ENCODE data around the gene CLDN7. TPM values are rescaled to one million over a fixed set of nuclear protein-coding genes. Genes with fewer than 3 reads are reported as not detected.

Gene CLDN7
- total RNA-seq, 1 experiment from 2014 or later, result 177 TPM

- DNase-seq, result peak; percentile 87
- H3K27ac ChIP-seq (ENCODE audit: insufficient read length, low read depth, low read length), result peak overlapping the region; percentile 72
- H3K4ac ChIP-seq (ENCODE audit: low read depth, low read length), result peak overlapping the region; percentile 51; the same call in 1 of the 2 replicates
- H3K79me1 ChIP-seq (ENCODE audit: insufficient read depth, low read depth, low read length, poor library complexity, severe bottlenecking), result no peaks in the 10 kb centered on the region
- no peak overlapping the region for H2BK5ac ChIP-seq (ENCODE audit: insufficient read length, low read length)
- Mint-ChIP-seq H3K4me3 (peak overlapping the region; percentile 93 to 94), H3K27ac (peak overlapping the region; percentile 95 to 97 (median 96)), H3K27me3 (ENCODE audit: low read depth) (no peaks in the 10 kb centered on the region; the same call in none of the 2 replicates), H3K4me1 (peaks cover 27 to 35% of the 10 kb centered on the region in 2 experiments), H3K36me3 (ENCODE audit: insufficient read depth in 1 of 3, low read depth in 3 of 3) (peaks cover 47 to 57% (median 48%) of the 10 kb centered on the region in 3 experiments), H3K9me3 (peaks cover 0 to 6% of the 10 kb centered on the region in 2 experiments; a peak in 1 of 5 replicates)
- H2AFZ ChIP-seq (ENCODE audit: low read length), result no peak overlapping the region
- peak overlapping the region; percentile 78 for H3K14ac ChIP-seq (ENCODE audit: insufficient read depth, low read length)
- H2BK12ac ChIP-seq (ENCODE audit: insufficient read length, low read depth, low read length), result no peak overlapping the region
- no peak overlapping the region for H4K8ac ChIP-seq (replicated peaks; ENCODE audit: insufficient read length, low read depth, low read length)
- H3K9me3 ChIP-seq (ENCODE audit: control insufficient read depth, low read depth, low read length), result no peaks in the 10 kb centered on the region
- H3T11ph ChIP-seq (ENCODE audit: low read length), result no peak overlapping the region
- TF ChIP-seq CTCF (conservative IDR thresholded peaks at IDR 0.05), result no peak
- H3K9ac ChIP-seq (ENCODE audit: extremely low read depth, insufficient read length, low read length), result peak overlapping the region; percentile 84
- H4K91ac ChIP-seq (ENCODE audit: insufficient read length, low read depth, low read length), result peak overlapping the region; percentile 65
- no peak overlapping the region for H2BK120ac ChIP-seq (ENCODE audit: low read depth, low read length, poor library complexity, severe bottlenecking)
- peaks cover 21% of the 10 kb centered on the region for H3K79me2 ChIP-seq (ENCODE audit: insufficient read depth, low read length)
- H3K23ac ChIP-seq (ENCODE audit: insufficient read length, low read depth, low read length), result no peak overlapping the region
- no peak overlapping the region for H2AK5ac ChIP-seq (ENCODE audit: insufficient read length, low read length)
- no peak overlapping the region for H4K5ac ChIP-seq (ENCODE audit: insufficient read length, low read depth, low read length)
- no peaks in the 10 kb centered on the region for H3K27me3 ChIP-seq (ENCODE audit: insufficient read depth, low read length)
- no peaks in the 10 kb centered on the region for H4K20me1 ChIP-seq (ENCODE audit: control insufficient read depth, insufficient read depth, insufficient read length)
- WGBS (ENCODE audit: extremely low coverage, insufficient read length, low lambda C conversion rate), result no CpG with 5 or more reads among the region's 14 CpGs
- H3K18ac ChIP-seq (ENCODE audit: insufficient read length, low read depth, low read length), result peak overlapping the region; percentile 77
- H3K4me1 ChIP-seq (ENCODE audit: insufficient read depth, low read length), result peaks cover 2% of the 10 kb centered on the region; the same call in 1 of the 2 replicates
- no peak overlapping the region for H2BK20ac ChIP-seq (ENCODE audit: low read depth, low read length, poor library complexity, severe bottlenecking)
- H3K23me2 ChIP-seq (ENCODE audit: insufficient read length, low read depth, low read length, poor library complexity, severe bottlenecking), result peaks cover 9% of the 10 kb centered on the region
- no peak overlapping the region for H3K56ac ChIP-seq (ENCODE audit: insufficient read length, low read depth, low read length)
- H3K4me2 ChIP-seq (ENCODE audit: insufficient read depth, insufficient read length, low read length), result peak overlapping the region; percentile 81
- no peak overlapping the region; the same call in 1 of the 2 replicates for H2BK15ac ChIP-seq (ENCODE audit: low read depth, low read length)
These were observed 46.6 kb upstream of the CLDN7 start for GRCh38 chr17:7308625-7309433.

All from H9 (cell line).